K562 (cell line): Measurements from ENCODE around the gene BTN3A1. TPM values are rescaled to one million over a fixed set of nuclear protein-coding genes. Genes with fewer than 3 reads are reported as not detected.

ENCODE experiments used
- EGR1 ChIP-seq: fragments of 450-650 bp; conservative IDR thresholded peaks from 2 replicates; pipeline ENCODE4 v1.6.1; 2017; ENCODE audit warnings: mild to moderate bottlenecking
- GATAD2B ChIP-seq: fragments of 450-650 bp; IDR thresholded peaks from 2 replicates; pipeline ENCODE4 v1.6.1; 2017; ENCODE audit warnings: mild to moderate bottlenecking, borderline replicate concordance
- KDM1A ChIP-seq, 2 experiments: fragments of 450-650 bp; IDR thresholded peaks; 2 replicates each; pipeline ENCODE4 v1.6.1; 2016; ENCODE audit warnings: mild to moderate bottlenecking in 2 of 2
- KLF13 ChIP-seq: fragments of 450-650 bp; IDR thresholded peaks from 2 replicates; pipeline ENCODE4 v1.6.1; 2016; ENCODE audit warnings: missing genetic modification characterization, low read depth, mild to moderate bottlenecking, missing compliant biosample characterization, moderate library complexity, borderline replicate concordance
- MCM2 ChIP-seq: fragments of 450-650 bp; IDR thresholded peaks from 2 replicates; pipeline ENCODE4 v1.6.1; 2017; ENCODE audit warnings: low read depth, mild to moderate bottlenecking
- RERE ChIP-seq: sonication (generic); formaldehyde crosslinking; IDR thresholded peaks from 2 replicates; pipeline ENCODE4 v1.8.0; 2023; ENCODE audit warnings: missing genetic modification reagents, mild to moderate bottlenecking, borderline replicate concordance
- SMARCA4 ChIP-seq: fragments of 450-650 bp; IDR thresholded peaks from 2 replicates; pipeline ENCODE4 v1.6.1; 2016
- SUPT5H ChIP-seq: fragments of 450-650 bp; IDR thresholded peaks from 2 replicates; pipeline ENCODE4 v1.6.1; 2016
- TARDBP ChIP-seq: fragments of 450-650 bp; IDR thresholded peaks from 2 replicates; pipeline ENCODE4 v1.6.1; 2016
- TSC22D4 ChIP-seq: fragments of 450-650 bp; IDR thresholded peaks from 2 replicates; pipeline ENCODE4 v1.6.1; 2016; ENCODE audit warnings: missing genetic modification characterization, missing biosample characterization, control low read depth
- ZNF184 ChIP-seq: sonication (generic); formaldehyde crosslinking; IDR thresholded peaks from 2 replicates; pipeline ENCODE4 v1.5.0; 2020; ENCODE audit warnings: missing genetic modification reagents
- ZNF584 ChIP-seq: fragments of 200-800 bp; sonication (Bioruptor generic); IDR thresholded peaks from 2 replicates; pipeline ENCODE4 v1.6.1; 2016; ENCODE audit warnings: low read depth, mild to moderate bottlenecking, missing genetic modification characterization, missing compliant biosample characterization
- ZNF609 ChIP-seq: sonication (generic); formaldehyde crosslinking; IDR thresholded peaks from 2 replicates; pipeline ENCODE4 v1.8.1; 2023; ENCODE audit warnings: missing genetic modification reagents, mild to moderate bottlenecking, borderline replicate concordance
- polyA plus RNA-seq, 8 experiments: library from polyadenylated mRNA; depleted of rRNA in 4 of 8; stranded (reverse) in 5 of 8; unstranded in 3 of 8; fragments of >200 nt; fragmentation: Nextera tagmentation in 2 of 8; fragmentation: Illumina TruSeq in 1 of 8; extraction: Ambion mirVana in 2 of 8; extraction: Trizol in 1 of 8; gene quantifications; 2 replicates each; pipeline versions ENCODE4 v1.2.1 to v1.2.3, GENCODE V29; 2011 to 2014; ENCODE audit warnings: inconsistent platforms in 1 of 8, missing spikeins in 1 of 8
- total RNA-seq, 7 experiments: library from RNA; depleted of rRNA in 6 of 7; stranded (reverse); fragments of >200 nt in 6 of 7; fragmentation: Illumina TruSeq in 2 of 7; extraction: Trizol in 2 of 7; gene quantifications; 2 replicates each; pipeline versions ENCODE4 v1.2.1 to v1.2.3, GENCODE V29; 2011 to 2021; ENCODE audit warnings: low replicate concordance in 1 of 7
- TF ChIP-seq, protein P1 (sequence below), 2 experiments: fragments of 450-650 bp in 1 of 2; sonication (generic) in 1 of 2; formaldehyde crosslinking in 1 of 2; IDR thresholded peaks in 1 of 2; conservative IDR thresholded peaks in 1 of 2; 2 replicates each; pipeline versions ENCODE4 v1.6.1 to v1.8.1; 2016 to 2023; ENCODE audit warnings: mild to moderate bottlenecking in 2 of 2, moderate library complexity in 2 of 2, inconsistent platforms in 1 of 2, missing genetic modification reagents in 1 of 2
- TF ChIP-seq, protein P2 (sequence below): fragments of 450-650 bp; IDR thresholded peaks from 2 replicates; pipeline ENCODE4 v1.6.1; 2016

Gene BTN3A1
- total and polyA plus RNA-seq, 9 of the 15 experiments (the other 6 are each of a cell fraction or from before 2014, with no cell fraction given): 0.84 to 8.5 (median 3.9) TPM

DNA sequence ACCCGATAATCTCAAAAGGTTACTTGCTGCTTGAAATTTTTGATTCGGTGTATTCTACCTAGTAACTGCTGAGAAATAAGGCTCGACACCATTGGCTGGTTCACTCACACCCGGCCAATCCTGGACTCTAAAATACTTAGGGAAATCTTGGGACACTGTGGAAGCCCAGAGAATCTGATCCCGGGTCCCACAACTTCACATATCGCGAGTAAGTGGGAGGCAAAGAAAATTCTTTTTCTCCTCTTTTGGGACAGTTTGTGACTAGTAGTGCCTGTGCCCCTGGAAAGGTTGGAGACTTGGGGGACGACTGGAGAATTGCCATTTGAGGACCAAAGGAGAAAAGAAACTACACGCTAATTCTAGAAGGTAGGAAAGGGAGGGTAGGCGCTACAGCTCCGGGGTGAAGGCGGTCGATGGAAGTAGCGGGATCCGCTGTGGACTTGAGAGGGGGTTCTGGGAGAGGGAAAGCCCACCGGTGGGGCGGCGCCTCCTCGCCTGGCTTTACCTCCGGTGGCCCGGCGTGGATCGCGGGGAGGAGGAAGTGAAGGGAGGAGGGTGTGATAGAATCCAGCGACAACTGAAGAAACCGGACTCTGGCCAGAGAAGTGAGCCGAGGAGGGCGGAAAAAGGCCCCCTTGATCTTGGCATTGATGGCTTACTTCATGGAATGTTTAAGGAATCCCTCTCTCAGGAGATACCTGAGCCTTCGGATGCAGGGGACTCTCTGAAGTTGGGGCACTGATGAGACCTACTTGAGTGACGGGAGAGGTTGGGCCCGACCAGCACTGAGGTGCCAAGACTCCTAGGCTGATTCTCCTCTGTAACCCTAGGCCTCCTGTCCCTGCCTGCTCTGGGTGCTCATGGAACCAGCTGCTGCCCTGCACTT is 19.4 kb downstream of the BTN3A1 start (continued):
- TF ChIP-seq ZNF609 (CRISPR knock-in tag) (no peak), KLF13 (tag) (peak; percentile 58; the same call in 1 of the 2 replicates), SMARCA4 (peak; percentile 69; the same call in 1 of the 2 replicates), SUPT5H (peak; percentile 61), ZNF184 (CRISPR knock-in tag) (no peak), MCM2 (no peak), TSC22D4 (tag) (no peak), TARDBP (no peak), ZNF584 (no peak), RERE (CRISPR knock-in tag) (no peak), KDM1A (IDR thresholded peaks at IDR 0.05) (no peak), GATAD2B (no peak), EGR1 (no peak)
- TF ChIP-seq, protein P1, sequence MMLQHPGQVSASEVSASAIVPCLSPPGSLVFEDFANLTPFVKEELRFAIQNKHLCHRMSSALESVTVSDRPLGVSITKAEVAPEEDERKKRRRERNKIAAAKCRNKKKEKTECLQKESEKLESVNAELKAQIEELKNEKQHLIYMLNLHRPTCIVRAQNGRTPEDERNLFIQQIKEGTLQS (IDR thresholded peaks at IDR 0.05): no peak
- TF ChIP-seq, protein P1 (CRISPR knock-in tag; conservative IDR thresholded peaks at IDR 0.05): peak; percentile 81; the same call in 1 of the 2 replicates
- TF ChIP-seq, protein P2, sequence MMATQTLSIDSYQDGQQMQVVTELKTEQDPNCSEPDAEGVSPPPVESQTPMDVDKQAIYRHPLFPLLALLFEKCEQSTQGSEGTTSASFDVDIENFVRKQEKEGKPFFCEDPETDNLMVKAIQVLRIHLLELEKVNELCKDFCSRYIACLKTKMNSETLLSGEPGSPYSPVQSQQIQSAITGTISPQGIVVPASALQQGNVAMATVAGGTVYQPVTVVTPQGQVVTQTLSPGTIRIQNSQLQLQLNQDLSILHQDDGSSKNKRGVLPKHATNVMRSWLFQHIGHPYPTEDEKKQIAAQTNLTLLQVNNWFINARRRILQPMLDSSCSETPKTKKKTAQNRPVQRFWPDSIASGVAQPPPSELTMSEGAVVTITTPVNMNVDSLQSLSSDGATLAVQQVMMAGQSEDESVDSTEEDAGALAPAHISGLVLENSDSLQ: peak; percentile 73
